Measurements from ENCODE around the gene PCCA. TPM values are rescaled to one million over a fixed set of nuclear protein-coding genes. Genes with fewer than 3 reads are reported as not detected.

The PCCA gene
- total and polyA plus RNA-seq, 2 of the 13 experiments (the other 11 are each of a cell fraction or from before 2014, with no cell fraction given) = 15.0 to 32.2 TPM

- TF ChIP-seq CERS6 (CRISPR knock-in tag; IDR thresholded peaks at IDR 0.05) (no peak), ZNF75D (CRISPR knock-in tag; IDR thresholded peaks at IDR 0.05; ENCODE audit: borderline replicate concordance) (no peak), PHF21A (CRISPR knock-in tag; IDR thresholded peaks at IDR 0.05) (no peak), STAG1 (CRISPR knock-in tag; IDR thresholded peaks at IDR 0.05) (no peak), TARDBP (CRISPR knock-in tag; IDR thresholded peaks at IDR 0.05) (peak; percentile 20; the same call in 1 of the 2 replicates), ZNF572 (CRISPR knock-in tag; IDR thresholded peaks at IDR 0.05) (no peak), ARID4A (CRISPR knock-in tag; IDR thresholded peaks at IDR 0.05; ENCODE audit: borderline replicate concordance) (no peak; the same call in 1 of the 2 replicates), ZNF441 (CRISPR knock-in tag; IDR thresholded peaks at IDR 0.05; ENCODE audit: borderline replicate concordance) (no peak), LRRFIP1 (CRISPR knock-in tag; conservative IDR thresholded peaks at IDR 0.05) (no peak), ZNF512 (CRISPR knock-in tag; IDR thresholded peaks at IDR 0.05) (no peak), ZFX (CRISPR knock-in tag; IDR thresholded peaks at IDR 0.05; ENCODE audit: low read depth) (peak; percentile 23; the same call in 1 of the 2 replicates), RORA (CRISPR knock-in tag; IDR thresholded peaks at IDR 0.05) (no peak), HNF1A (IDR thresholded peaks at IDR 0.05; ENCODE audit: low read depth) (peak; percentile 88), HNF1A (CRISPR knock-in tag; IDR thresholded peaks at IDR 0.05; ENCODE audit: borderline replicate concordance) (peak; percentile 83), ZNF317 (CRISPR knock-in tag; IDR thresholded peaks at IDR 0.05) (no peak), HNF4A (CRISPR knock-in tag; IDR thresholded peaks at IDR 0.05) (peak; percentile 56), ZNF777 (CRISPR knock-in tag; IDR thresholded peaks at IDR 0.05) (no peak)
These were observed 428.2 kb downstream of the PCCA start (continued) for GRCh38 chr13:100517135-100517534.
